ENCODE measurements around the gene COBL. TPM values are rescaled to one million over a fixed set of nuclear protein-coding genes. Genes with fewer than 3 reads are reported as not detected.

Gene COBL
- total RNA-seq, 6 experiments from 2014 or later, result not detected

- TF ChIP-seq CTCF (IDR thresholded peaks at IDR 0.05), result no peak
- H3K4me3 Mint-ChIP-seq, result no peak overlapping the region
- H3K9me3 Mint-ChIP-seq, result no peaks in the 10 kb centered on the region
- no peak overlapping the region; the same call in 1 of the 2 replicates for H3K27ac Mint-ChIP-seq
- H3K4me1 Mint-ChIP-seq (ENCODE audit: low read depth), result peaks cover 24% of the 10 kb centered on the region
- no peaks in the 10 kb centered on the region; the same call in 1 of the 2 replicates for H3K36me3 Mint-ChIP-seq (ENCODE audit: low read depth)
- H3K27me3 Mint-ChIP-seq (ENCODE audit: insufficient read depth), result peaks cover 9% of the 10 kb centered on the region
- no peak for DNase-seq
Observed at GRCh38 chr7:51124321-51124720, 192.3 kb downstream of the COBL start.

- Mint-ChIP-seq H3K27me3 (ENCODE audit: insufficient read depth) (peaks cover 5% of the 10 kb centered on the region), H3K4me1 (ENCODE audit: low read depth) (peaks cover 24% of the 10 kb centered on the region), H3K9me3 (no peaks in the 10 kb centered on the region), H3K27ac (peak overlapping the region; percentile 69), H3K36me3 (ENCODE audit: low read depth) (no peaks in the 10 kb centered on the region; the same call in 1 of the 2 replicates), H3K4me3 (peak overlapping the region; percentile 36; the same call in 1 of the 2 replicates)
- DNase-seq, result peak; percentile 95
- TF ChIP-seq CTCF (IDR thresholded peaks at IDR 0.05), result no peak
Observed at GRCh38 chr7:51123322-51124019, 193.1 kb downstream of the COBL start.

GRCh38 chr7:51121931-51122425 lies 194.6 kb downstream of the COBL start:
- peaks cover 5% of the 10 kb centered on the region for H3K27me3 Mint-ChIP-seq (ENCODE audit: insufficient read depth)
- H3K4me1 Mint-ChIP-seq (ENCODE audit: low read depth), result peaks cover 24% of the 10 kb centered on the region
- no peak overlapping the region for H3K4me3 Mint-ChIP-seq
- no peak overlapping the region for H3K27ac Mint-ChIP-seq
- H3K36me3 Mint-ChIP-seq (ENCODE audit: low read depth), result no peaks in the 10 kb centered on the region; the same call in 1 of the 2 replicates
- no peak for TF ChIP-seq CTCF (IDR thresholded peaks at IDR 0.05)
- DNase-seq, result no peak
- H3K9me3 Mint-ChIP-seq, result no peaks in the 10 kb centered on the region

- no peak overlapping the region for H3K27ac Mint-ChIP-seq
- DNase-seq, result no peak
Observed at GRCh38 chr7:51121036-51121790, 195.4 kb downstream of the COBL start.

GRCh38 chr7:51118628-51119027 lies 198.0 kb downstream of the COBL start:
- H3K27ac Mint-ChIP-seq, result no peak overlapping the region
- H3K27me3 Mint-ChIP-seq (ENCODE audit: insufficient read depth), result peaks cover 5% of the 10 kb centered on the region; the same call in 1 of the 2 replicates

More at GRCh38 chr7:51121036-51121790, 195.4 kb downstream of the COBL start:
- no peaks in the 10 kb centered on the region for H3K36me3 Mint-ChIP-seq (ENCODE audit: low read depth)
- peaks cover 24% of the 10 kb centered on the region for H3K4me1 Mint-ChIP-seq (ENCODE audit: low read depth)
- no peaks in the 10 kb centered on the region; the same call in 1 of the 2 replicates for H3K9me3 Mint-ChIP-seq
- H3K27me3 Mint-ChIP-seq (ENCODE audit: insufficient read depth), result peaks cover 5% of the 10 kb centered on the region; the same call in 1 of the 2 replicates
- no peak overlapping the region for H3K4me3 Mint-ChIP-seq
- no peak for TF ChIP-seq CTCF (IDR thresholded peaks at IDR 0.05)

More at GRCh38 chr7:51118628-51119027, 198.0 kb downstream of the COBL start:
- Mint-ChIP-seq H3K4me1 (ENCODE audit: low read depth) (peaks cover 10% of the 10 kb centered on the region), H3K4me3 (no peak overlapping the region), H3K9me3 (no peaks in the 10 kb centered on the region; the same call in 1 of the 2 replicates), H3K36me3 (ENCODE audit: low read depth) (no peaks in the 10 kb centered on the region)
- DNase-seq, result no peak
- no peak for TF ChIP-seq CTCF (IDR thresholded peaks at IDR 0.05)

All from HFFc6 (cell line).